ENCODE measurements around the gene CYFIP1.

GRCh38 chr15:22883196-22883595, 97.0 kb downstream of the CYFIP1 start:
- TF ChIP-seq CTCF (IDR thresholded peaks at IDR 0.05 in 2 of 3, conservative IDR thresholded peaks at IDR 0.05 in 1 of 3; ENCODE audit: borderline replicate concordance in 1 of 3, insufficient read depth in 1 of 3, low read depth in 2 of 3, low read length in 2 of 3): no peak
- TF ChIP-seq TCF7L2 (IDR thresholded peaks at IDR 0.05; ENCODE audit: borderline replicate concordance, extremely low read depth, insufficient read depth, insufficient read length): no peak
- TF ChIP-seq, protein P1, sequence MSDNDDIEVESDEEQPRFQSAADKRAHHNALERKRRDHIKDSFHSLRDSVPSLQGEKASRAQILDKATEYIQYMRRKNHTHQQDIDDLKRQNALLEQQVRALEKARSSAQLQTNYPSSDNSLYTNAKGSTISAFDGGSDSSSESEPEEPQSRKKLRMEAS (IDR thresholded peaks at IDR 0.05): no peak
- no peak for TF ChIP-seq REST (IDR thresholded peaks at IDR 0.05; ENCODE audit: low read depth)
- no peak for TF ChIP-seq EZH2phosphoT487 (IDR thresholded peaks at IDR 0.05; ENCODE audit: borderline replicate concordance)
- TF ChIP-seq POLR2A (IDR thresholded peaks at IDR 0.05; ENCODE audit: borderline replicate concordance, extremely low read depth, insufficient read depth, insufficient read length): no peak
- no peak for TF ChIP-seq EZH2 (IDR thresholded peaks at IDR 0.05)
- TF ChIP-seq ZBTB33 (IDR thresholded peaks at IDR 0.05; ENCODE audit: extremely low read depth, insufficient replicate concordance, low read length): no peak
- no peak for TF ChIP-seq YY1 (IDR thresholded peaks at IDR 0.05; ENCODE audit: extremely low read depth, insufficient replicate concordance, low read depth, low read length)

Measured in HCT116 (cell line).